CD4-positive, alpha-beta memory T cell (primary cell): ENCODE results near the gene ABCA3. TPM values are rescaled to one million over a fixed set of nuclear protein-coding genes. Genes with fewer than 3 reads are reported as not detected.
"Not testable (repeated sequence)": the region's sequence is repeated elsewhere in the genome, so short reads cannot be mapped to it uniquely, and the experiment has no call there.

Source experiments
- CTCF ChIA-PET: fragments of 350-600 bp; sonication (Branson Sonifier 250); formaldehyde crosslinking; loops from one replicate; lab custom pipeline; 2021; ENCODE audit warnings: inconsistent platforms; ENCODE audit not compliant: partially characterized antibody; lab: Charles Lee
- POLR2A ChIA-PET: fragments of 350-600 bp; sonication (Branson Sonifier 250); formaldehyde crosslinking; loops from one replicate; lab custom pipeline; 2021; ENCODE audit not compliant: partially characterized antibody; lab: Charles Lee
- DNase-seq, 5 donors: peaks; one replicate each; pipeline versions ENCODE4 v3.0.0 to v3.0.0-alpha.2; 2020 to 2022; ENCODE audit warnings: mixed read lengths in 1 of 5
- H3K27ac ChIP-seq: one replicate; pipeline ENCODE4 v1.7.0; 2013; ENCODE audit warnings: low read depth, low read length
- H3K27me3 ChIP-seq: 2 replicates; pipeline ENCODE4 v1.7.0; 2013; ENCODE audit warnings: mild to moderate bottlenecking, low read length, moderate library complexity; ENCODE audit not compliant: insufficient read depth
- H3K36me3 ChIP-seq: 2 replicates; pipeline ENCODE4 v1.7.0; 2013; ENCODE audit warnings: mild to moderate bottlenecking, low read length, moderate library complexity; ENCODE audit not compliant: insufficient read depth
- H3K4me1 ChIP-seq: 2 replicates; pipeline ENCODE4 v1.7.0; 2013; ENCODE audit warnings: mild to moderate bottlenecking, low read length, moderate library complexity; ENCODE audit not compliant: insufficient read depth
- H3K4me3 ChIP-seq, 2 donors: one replicate each; pipeline ENCODE4 v1.7.0; 2013; ENCODE audit warnings: low read length in 2 of 2, mild to moderate bottlenecking in 1 of 2
- H3K9me3 ChIP-seq, 2 donors: one replicate each; pipeline ENCODE4 v1.7.0; 2013; ENCODE audit warnings: low read length in 2 of 2, control low read depth in 1 of 2; ENCODE audit not compliant: control insufficient read depth in 1 of 2
- H3K27ac Mint-ChIP-seq, 7 donors: one replicate each; pipeline ENCODE4 v1.8.0; 2020 to 2021; ENCODE audit warnings: mixed read lengths in 7 of 7, mild to moderate bottlenecking in 6 of 7, inconsistent platforms in 3 of 7, moderate library complexity in 3 of 7
- H3K27me3 Mint-ChIP-seq, 2 donors: one replicate each; pipeline ENCODE4 v1.8.0; 2020 to 2021; ENCODE audit warnings: mixed read lengths in 2 of 2
- H3K36me3 Mint-ChIP-seq, 2 donors: one replicate each; pipeline ENCODE4 v1.8.0; 2020 to 2021; ENCODE audit warnings: mixed read lengths in 2 of 2, inconsistent platforms in 1 of 2, mild to moderate bottlenecking in 1 of 2
- H3K4me1 Mint-ChIP-seq, 4 donors: one replicate each; pipeline ENCODE4 v1.8.0; 2020 to 2021; ENCODE audit warnings: mixed read lengths in 4 of 4, mild to moderate bottlenecking in 1 of 4
- H3K4me3 Mint-ChIP-seq, 8 donors: one replicate each; pipeline ENCODE4 v1.8.0; 2020 to 2021; ENCODE audit warnings: mixed read lengths in 8 of 8, mild to moderate bottlenecking in 7 of 8, moderate library complexity in 6 of 8, inconsistent platforms in 3 of 8
- H3K9me3 Mint-ChIP-seq, 8 donors: one replicate each; pipeline ENCODE4 v1.8.0; 2020 to 2021; ENCODE audit warnings: mixed read lengths in 8 of 8, mild to moderate bottlenecking in 5 of 8, inconsistent platforms in 3 of 8, moderate library complexity in 1 of 8
- intact Hi-C: fragments of 100-400 bp; cut with micrococcal nuclease; formaldehyde crosslinking; loops from one replicate; pipeline ENCODE4 v1.15.1; 2023
- polyA plus RNA-seq, 2 donors: library from polyadenylated mRNA; unstranded; fragments of 300-500 nt; fragmentation: Illumina TruSeq; gene quantifications; one replicate each; pipeline ENCODE4 v1.2.3, GENCODE V29; 2021
- total RNA-seq, 2 experiments: library from RNA; stranded (reverse); gene quantifications; one replicate each; pipeline ENCODE4 v1.2.3, GENCODE V29; 2021

ABCA3 gene
- total and polyA plus RNA-seq, 4 experiments from 2014 or later, result 1.7 to 12.7 (median 6.5) TPM

DNA sequence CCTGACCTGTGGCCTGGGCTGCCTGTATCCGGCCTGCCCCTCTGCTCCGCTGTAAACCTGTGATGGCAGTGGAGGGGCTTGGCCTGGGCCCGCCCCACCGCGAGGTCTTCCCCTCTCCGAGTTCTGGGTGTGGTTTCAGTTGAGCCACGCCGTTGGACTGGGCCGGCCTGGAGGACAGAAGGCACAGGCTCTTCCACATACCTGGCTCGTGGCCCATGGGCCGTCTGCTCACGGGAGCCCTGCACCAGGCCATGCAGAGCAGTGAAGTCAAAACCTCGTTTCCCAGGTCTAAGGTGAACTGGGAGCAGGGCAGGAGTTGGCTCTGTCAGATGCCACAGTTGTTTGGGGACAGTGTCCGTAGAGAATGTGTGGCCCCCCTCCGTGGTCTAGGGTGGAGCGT is 67.0 kb downstream of the ABCA3 start:
- no peaks in the 10 kb centered on the region for H3K27me3 ChIP-seq
- ChIA-PET CTCF (no interaction called here), POLR2A (no interaction called here)
- DNase-seq, result no peak
- Mint-ChIP-seq H3K4me1 (peaks cover 6 to 15% (median 8%) of the 10 kb centered on the region in 4 donors), H3K27me3 (no peaks in the 10 kb centered on the region), H3K27ac (peak overlapping the region in 2 of 7 donors; percentile 12 to 48), H3K9me3 (no peaks in the 10 kb centered on the region), H3K4me3 (no peak overlapping the region), H3K36me3 (peaks cover 0 to 2% of the 10 kb centered on the region in 2 donors)
- no peaks in the 10 kb centered on the region for H3K36me3 ChIP-seq
- no peak overlapping the region for H3K4me3 ChIP-seq
- H3K9me3 ChIP-seq, result no peaks in the 10 kb centered on the region
- peaks cover 13% of the 10 kb centered on the region for H3K4me1 ChIP-seq
- intact Hi-C loops, result no loop called here
- H3K27ac ChIP-seq, result no peak overlapping the region

DNA sequence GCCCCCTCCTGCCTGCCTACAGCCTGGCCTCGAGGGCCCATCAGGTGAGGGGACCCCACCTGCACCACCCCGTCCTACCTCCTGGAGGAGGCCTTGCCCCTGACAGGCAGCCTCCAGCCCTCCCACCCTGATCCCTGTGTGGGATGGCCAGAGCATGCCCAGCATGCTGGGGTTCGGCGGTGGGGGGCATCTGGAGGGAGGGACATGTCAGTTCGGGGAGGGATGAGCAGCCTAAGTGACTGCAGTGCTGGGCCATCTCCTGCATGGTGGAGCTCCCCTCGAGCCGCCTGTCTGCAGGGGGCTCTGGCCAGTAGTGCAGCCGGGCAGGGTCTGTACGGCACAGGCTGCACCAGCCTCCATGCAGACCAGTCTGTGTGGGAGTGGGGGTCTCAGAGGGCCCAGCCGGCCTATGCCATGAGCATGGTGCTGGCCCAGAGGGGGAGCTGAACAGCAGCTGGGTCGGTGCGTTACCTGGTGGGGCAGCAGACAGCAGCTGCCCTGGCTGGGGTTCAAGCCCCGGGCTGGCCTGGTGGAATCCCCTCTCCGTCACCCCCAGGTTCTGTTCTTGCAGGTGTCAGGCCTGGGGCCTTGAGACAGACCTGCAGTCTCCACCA is 68.6 kb downstream of the ABCA3 start:
- Mint-ChIP-seq H3K9me3 (peaks cover 0 to 3% (median 0%) of the 10 kb centered on the region in 8 donors), H3K27ac (no peak overlapping the region), H3K4me1 (peaks cover 7 to 28% (median 11%) of the 10 kb centered on the region in 4 donors), H3K27me3 (peaks cover 0 to 3% of the 10 kb centered on the region in 2 donors), H3K4me3 (no peak overlapping the region), H3K36me3 (peaks cover 0 to 7% of the 10 kb centered on the region in 2 donors)
- Histone ChIP-seq H3K27me3 (no peaks in the 10 kb centered on the region), H3K9me3 (no peaks in the 10 kb centered on the region), H3K36me3 (no peaks in the 10 kb centered on the region), H3K4me1 (peaks cover 13% of the 10 kb centered on the region), H3K4me3 (no peak overlapping the region), H3K27ac (no peak overlapping the region)
- no peak for DNase-seq
- POLR2A ChIA-PET, result interaction anchor here (1.2 kb wide), 1 partner anchor 20 kb away, joined by 3 read pairs; the partner anchor contains the start of gene ECI1
- intact Hi-C loops, result no loop called here
- CTCF ChIA-PET, result no interaction called here

GRCh38 chr16:2270588-2271470 is 69.7 kb downstream of the ABCA3 start:
- intact Hi-C loops, result no loop called here
- peaks cover 0 to 17% of the 10 kb centered on the region in 2 donors for H3K36me3 Mint-ChIP-seq
- H3K27me3 Mint-ChIP-seq, result peaks cover 0 to 3% of the 10 kb centered on the region in 2 donors
- POLR2A ChIA-PET, result interaction anchor here (1.0 to 1.4 kb wide), 2 partner anchors 19 to 115 kb away, joined by 3 to 4 read pairs; partner anchors contain the start of genes ECI1 and TRAF7
- Histone ChIP-seq H3K36me3 (no peaks in the 10 kb centered on the region), H3K4me3 (no peak overlapping the region), H3K27me3 (no peaks in the 10 kb centered on the region), H3K27ac (no peak overlapping the region), H3K9me3 (no peaks in the 10 kb centered on the region), H3K4me1 (peaks cover 23% of the 10 kb centered on the region)
- H3K4me1 Mint-ChIP-seq, result peaks cover 16 to 39% (median 22%) of the 10 kb centered on the region in 4 donors
- H3K4me3 Mint-ChIP-seq, result peak overlapping the region in 3 of 8 donors; percentile 33 to 63 (median 49)
- peak overlapping the region in 2 of 7 donors; percentile 53 to 99 for H3K27ac Mint-ChIP-seq
- no peak for DNase-seq
- peaks cover 0 to 3% (median 0%) of the 10 kb centered on the region in 8 donors for H3K9me3 Mint-ChIP-seq
- CTCF ChIA-PET, result interaction anchor here (1.2 kb wide), 1 partner anchor 20 kb away, joined by 4 read pairs; the partner anchor contains the start of gene ECI1

DNA sequence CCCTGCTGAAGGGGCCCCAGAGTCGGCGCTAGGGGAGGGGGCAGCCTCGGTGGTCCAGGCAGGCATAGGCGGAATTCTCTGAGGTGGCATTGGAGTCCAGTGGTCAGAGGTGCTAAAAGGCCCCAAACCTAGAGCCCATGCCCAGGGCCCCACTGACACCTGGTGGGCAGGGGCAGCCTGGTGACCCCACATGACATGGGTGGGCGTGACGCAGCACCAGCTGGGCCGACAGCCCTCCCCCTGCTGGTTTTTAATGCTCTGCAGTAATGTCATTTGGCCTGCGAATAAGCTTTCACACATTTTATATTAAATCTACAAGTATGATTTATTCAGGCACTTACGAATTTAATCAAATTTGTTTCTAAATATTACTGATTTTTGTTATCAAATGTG is 70.5 kb downstream of the ABCA3 start:
- peak overlapping the region in 2 of 7 donors; percentile 24 to 99 for H3K27ac Mint-ChIP-seq

GRCh38 chr16:2267913-2268666 is 72.4 kb downstream of the ABCA3 start, which contains the start of gene RNPS1:
RNPS1 (minus strand) TSS chr16:2268126; CDS start chr16:2264643, 3,483 bp downstream.
- Histone ChIP-seq H3K4me3 (peak within 1 kb of the TSS; percentile 69 to 99), H3K36me3 (peaks cover 10% of the 10 kb centered on the region), H3K27me3 (no peaks in the 10 kb centered on the region), H3K27ac (peak within 1 kb of the TSS; percentile 88), H3K4me1 (peaks cover 35% of the 10 kb centered on the region), H3K9me3 (no peaks in the 10 kb centered on the region)
- peak; percentile 95 to 98 (median 95) for DNase-seq
- peak within 1 kb of the TSS; percentile 98 to 99 (median 98) for H3K27ac Mint-ChIP-seq
- peak within 1 kb of the TSS; percentile 94 to 98 (median 96) for H3K4me3 Mint-ChIP-seq
- CTCF ChIA-PET, result interaction anchor here (1.7 kb wide), 1 partner anchor 74 kb away, joined by 6 read pairs; no protein-coding TSS in a partner anchor
- peaks cover 0 to 32% of the 10 kb centered on the region in 2 donors for H3K36me3 Mint-ChIP-seq
- peaks cover 0 to 3% (median 0%) of the 10 kb centered on the region in 8 donors for H3K9me3 Mint-ChIP-seq
- H3K27me3 Mint-ChIP-seq, result peaks cover 0 to 3% of the 10 kb centered on the region in 2 donors
- POLR2A ChIA-PET, result interaction anchor here (0.7 to 2.4 kb wide), 13 partner anchors 11 to 1632 kb away, joined by 3 to 20 read pairs (median 4); partner anchors contain the start of genes ABCA3, AMDHD2, ATP6V0C and ECI1
- intact Hi-C loops, result loop anchor here (1.0 to 10.0 kb wide), 11 partner anchors 17 to 656 kb away; partner anchors contain the start of genes ABCA3, ATP6V0C, CCNF and CRAMP1
- peaks cover 25 to 54% (median 35%) of the 10 kb centered on the region in 4 donors for H3K4me1 Mint-ChIP-seq

More for the DNA sequence above, 70.5 kb downstream of the ABCA3 start:
- intact Hi-C loops, result no loop called here
- DNase-seq, result no peak
- Histone ChIP-seq H3K27ac (no peak overlapping the region), H3K27me3 (no peaks in the 10 kb centered on the region), H3K4me3 (no peak overlapping the region), H3K4me1 (peaks cover 31% of the 10 kb centered on the region), H3K9me3 (no peaks in the 10 kb centered on the region), H3K36me3 (no peaks in the 10 kb centered on the region)
- peaks cover 0 to 19% of the 10 kb centered on the region in 2 donors for H3K36me3 Mint-ChIP-seq
- peak overlapping the region in 5 of 8 donors; percentile 96 to 98 (median 97) for H3K4me3 Mint-ChIP-seq
- ChIA-PET POLR2A (interaction anchor here (1.0 to 1.7 kb wide), 4 partner anchors 19 to 250 kb away, joined by 3 to 5 read pairs (median 4); partner anchors contain the start of genes AMDHD2 and ECI1), CTCF (interaction anchor here (1.2 kb wide), 1 partner anchor 19 kb away, joined by 4 read pairs; the partner anchor contains the start of gene ECI1)
- H3K27me3 Mint-ChIP-seq, result peaks cover 0 to 3% of the 10 kb centered on the region in 2 donors
- peaks cover 0 to 3% (median 0%) of the 10 kb centered on the region in 8 donors for H3K9me3 Mint-ChIP-seq
- H3K4me1 Mint-ChIP-seq, result peaks cover 18 to 46% (median 27%) of the 10 kb centered on the region in 4 donors

DNA sequence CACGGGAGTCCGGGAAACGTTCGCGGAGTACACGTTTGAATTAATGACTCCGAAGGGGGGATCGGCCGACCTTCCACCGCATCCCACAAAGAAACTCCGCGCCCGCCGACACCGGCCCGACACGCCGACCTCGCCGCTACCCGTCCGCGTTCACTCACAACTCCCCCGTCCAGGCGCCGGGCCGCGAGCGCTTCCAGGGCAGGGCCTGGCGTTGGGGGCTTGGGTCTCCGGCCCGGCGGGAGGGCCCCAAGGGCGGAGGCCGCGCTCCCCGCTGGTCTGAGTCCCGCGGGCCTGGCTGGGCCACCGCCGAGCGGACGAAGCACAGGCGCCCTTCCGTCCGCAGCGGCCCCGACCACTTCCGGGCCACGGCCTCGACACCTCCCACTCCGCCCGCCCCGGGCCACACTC is 73.0 kb downstream of the ABCA3 start:
- H3K36me3 ChIP-seq, result peaks cover 16% of the 10 kb centered on the region
- H3K9me3 ChIP-seq, H3K9me3 Mint-ChIP-seq, DNase-seq, H3K27me3 ChIP-seq, CTCF ChIA-PET, H3K27me3 Mint-ChIP-seq: not testable (repeated sequence)
- peak overlapping the region; percentile 88 for H3K27ac ChIP-seq
- intact Hi-C loops, result loop anchor here (5.0 to 10.0 kb wide), 3 partner anchors 75 to 655 kb away; partner anchors contain the start of genes ABCA3, ATP6V0C, CRAMP1 and IFT140
- H3K4me1 Mint-ChIP-seq, result peaks cover 25 to 54% (median 37%) of the 10 kb centered on the region in 4 donors
- H3K4me1 ChIP-seq, result peaks cover 35% of the 10 kb centered on the region
- peak overlapping the region; percentile 98 to 99 (median 98) for H3K27ac Mint-ChIP-seq
- H3K4me3 ChIP-seq, result peak overlapping the region in 1 of 2 donors; percentile 99
- POLR2A ChIA-PET, result interaction anchor here (2.4 kb wide), 1 partner anchor 16 kb away, joined by 20 read pairs; the partner anchor contains the start of gene ECI1
- peak overlapping the region; percentile 94 to 98 (median 96) for H3K4me3 Mint-ChIP-seq
- peaks cover 4 to 38% of the 10 kb centered on the region in 2 donors for H3K36me3 Mint-ChIP-seq
